K562 (cell line): Measurements from ENCODE around the gene IFT22. TPM values are rescaled to one million over a fixed set of nuclear protein-coding genes. Genes with fewer than 3 reads are reported as not detected.

ENCODE experiments used
- ATF1 ChIP-seq, 2 experiments: fragments of 450-650 bp in 1 of 2; IDR thresholded peaks; 2 replicates each; pipeline ENCODE4 v1.6.1; 2016; ENCODE audit warnings: missing compliant biosample characterization in 1 of 2, missing genetic modification characterization in 1 of 2
- ATF7 ChIP-seq: fragments of 450-650 bp; IDR thresholded peaks from 2 replicates; pipeline ENCODE4 v1.7.1; 2014; ENCODE audit warnings: mild to moderate bottlenecking, moderate library complexity
- CREM ChIP-seq: IDR thresholded peaks from 2 replicates; pipeline ENCODE4 v1.6.1; 2014; ENCODE audit warnings: antibody characterized with exemption, low read depth
- ELF2 ChIP-seq: fragments of 250-450 bp; sonication (Bioruptor Pico); IDR thresholded peaks from 2 replicates; pipeline ENCODE4 v1.5.0; 2021; ENCODE audit warnings: mild to moderate bottlenecking
- FOXJ3 ChIP-seq: sonication (generic); formaldehyde crosslinking; IDR thresholded peaks from 2 replicates; pipeline ENCODE4 v1.4.0; 2020; ENCODE audit warnings: mild to moderate bottlenecking, missing genetic modification reagents
- GABPB2 ChIP-seq: fragments of 250-450 bp; sonication (Bioruptor Pico); conservative IDR thresholded peaks from 2 replicates; pipeline ENCODE4 v1.5.1; 2021; ENCODE audit warnings: mild to moderate bottlenecking
- HDGF ChIP-seq: fragments of 450-650 bp; IDR thresholded peaks from 2 replicates; pipeline ENCODE4 v1.6.1; 2016
- NKRF ChIP-seq: fragments of 450-650 bp; IDR thresholded peaks from 2 replicates; pipeline ENCODE4 v1.6.1; 2016; ENCODE audit warnings: borderline replicate concordance
- POLR2G ChIP-seq: fragments of 200-400 bp; formaldehyde crosslinking; IDR thresholded peaks from 2 replicates; pipeline ENCODE4 v1.6.1; 2017; ENCODE audit warnings: low read depth, mild to moderate bottlenecking, antibody characterized with exemption, low read length, moderate library complexity
- RBFOX2 ChIP-seq: fragments of 200-400 bp; formaldehyde crosslinking; IDR thresholded peaks from 2 replicates; pipeline ENCODE4 v1.6.1; 2017; ENCODE audit warnings: low read depth, mild to moderate bottlenecking, low read length, moderate library complexity
- TARDBP ChIP-seq: fragments of 450-650 bp; IDR thresholded peaks from 2 replicates; pipeline ENCODE4 v1.6.1; 2016
- XRCC5 ChIP-seq: fragments of 200-400 bp; formaldehyde crosslinking; IDR thresholded peaks from 2 replicates; pipeline ENCODE4 v1.6.1; 2017; ENCODE audit warnings: low read depth, mild to moderate bottlenecking, low read length
- ZNF174 ChIP-seq: fragments of 250-450 bp; sonication (Bioruptor Pico); IDR thresholded peaks from 2 replicates; pipeline ENCODE4 v1.4.0; 2020; ENCODE audit warnings: mild to moderate bottlenecking
- ZNF644 ChIP-seq: fragments of 200-800 bp; sonication (Bioruptor generic); IDR thresholded peaks from 2 replicates; pipeline ENCODE4 v1.6.1; 2016; ENCODE audit warnings: low read depth, missing genetic modification characterization, missing compliant biosample characterization
- polyA plus RNA-seq, 8 experiments: library from polyadenylated mRNA; depleted of rRNA in 4 of 8; stranded (reverse) in 5 of 8; unstranded in 3 of 8; fragments of >200 nt; fragmentation: Nextera tagmentation in 2 of 8; fragmentation: Illumina TruSeq in 1 of 8; extraction: Ambion mirVana in 2 of 8; extraction: Trizol in 1 of 8; gene quantifications; 2 replicates each; pipeline versions ENCODE4 v1.2.1 to v1.2.3, GENCODE V29; 2011 to 2014; ENCODE audit warnings: inconsistent platforms in 1 of 8, missing spikeins in 1 of 8
- total RNA-seq, 7 experiments: library from RNA; depleted of rRNA in 6 of 7; stranded (reverse); fragments of >200 nt in 6 of 7; fragmentation: Illumina TruSeq in 2 of 7; extraction: Trizol in 2 of 7; gene quantifications; 2 replicates each; pipeline versions ENCODE4 v1.2.1 to v1.2.3, GENCODE V29; 2011 to 2021; ENCODE audit warnings: low replicate concordance in 1 of 7
- TF ChIP-seq, protein P1 (sequence below): fragments of 450-650 bp; formaldehyde crosslinking; IDR thresholded peaks from 2 replicates; pipeline ENCODE4 v1.4.0; 2020; ENCODE audit warnings: mild to moderate bottlenecking, moderate library complexity
- TF ChIP-seq, protein P2 (sequence below): sonication (generic); formaldehyde crosslinking; IDR thresholded peaks from 2 replicates; pipeline ENCODE4 v1.8.1; 2023; ENCODE audit warnings: mild to moderate bottlenecking, missing genetic modification reagents

IFT22 gene
- total and polyA plus RNA-seq, 9 of the 15 experiments (the other 6 are each of a cell fraction or from before 2014, with no cell fraction given) = 6.3 to 18.2 (median 7.7) TPM

DNA sequence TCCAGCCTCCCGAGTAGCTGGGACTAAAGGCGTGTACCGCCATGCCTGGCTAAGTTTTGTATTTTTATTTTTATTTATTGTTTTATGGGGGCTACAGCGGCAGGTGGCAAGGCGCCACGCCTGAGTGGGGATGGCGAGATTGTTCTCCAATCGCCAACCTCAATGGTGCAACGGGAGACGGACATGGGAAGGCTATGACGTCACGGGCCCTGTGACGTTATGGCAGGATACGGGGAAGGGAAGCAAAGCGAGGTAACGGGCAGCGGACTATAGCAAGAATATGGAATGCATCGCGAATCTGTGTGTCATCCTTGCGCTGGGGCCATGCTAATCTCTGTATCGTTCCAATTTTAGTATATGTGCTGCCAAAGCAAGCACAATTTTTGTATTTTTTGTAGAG is 51.9 kb downstream of the IFT22 start (continued):
- TF ChIP-seq ATF7 = peak; percentile 56
- TF ChIP-seq HDGF = no peak
- TF ChIP-seq NKRF = no peak
- peak; percentile 90 for TF ChIP-seq CREM
- TF ChIP-seq FOXJ3 (CRISPR knock-in tag) = no peak
- TF ChIP-seq ELF2 (CRISPR knock-in tag) = no peak
- TF ChIP-seq GABPB2 (CRISPR knock-in tag) = no peak
- no peak for TF ChIP-seq RBFOX2
- no peak for TF ChIP-seq POLR2G
- TF ChIP-seq, protein P1, sequence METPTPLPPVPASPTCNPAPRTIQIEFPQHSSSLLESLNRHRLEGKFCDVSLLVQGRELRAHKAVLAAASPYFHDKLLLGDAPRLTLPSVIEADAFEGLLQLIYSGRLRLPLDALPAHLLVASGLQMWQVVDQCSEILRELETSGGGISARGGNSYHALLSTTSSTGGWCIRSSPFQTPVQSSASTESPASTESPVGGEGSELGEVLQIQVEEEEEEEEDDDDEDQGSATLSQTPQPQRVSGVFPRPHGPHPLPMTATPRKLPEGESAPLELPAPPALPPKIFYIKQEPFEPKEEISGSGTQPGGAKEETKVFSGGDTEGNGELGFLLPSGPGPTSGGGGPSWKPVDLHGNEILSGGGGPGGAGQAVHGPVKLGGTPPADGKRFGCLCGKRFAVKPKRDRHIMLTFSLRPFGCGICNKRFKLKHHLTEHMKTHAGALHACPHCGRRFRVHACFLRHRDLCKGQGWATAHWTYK (CRISPR knock-in tag) = no peak
- no peak for TF ChIP-seq TARDBP
- 0 out of 2 replicates have a peak, but pooled peaks have one; percentile 30 for TF ChIP-seq ATF1 (CRISPR knock-in tag; IDR thresholded peaks at IDR 0.05)
- peak; percentile 92 for TF ChIP-seq ATF1 (tag; IDR thresholded peaks at IDR 0.05)
- TF ChIP-seq ZNF174 (CRISPR knock-in tag) = no peak
- TF ChIP-seq, protein P2, sequence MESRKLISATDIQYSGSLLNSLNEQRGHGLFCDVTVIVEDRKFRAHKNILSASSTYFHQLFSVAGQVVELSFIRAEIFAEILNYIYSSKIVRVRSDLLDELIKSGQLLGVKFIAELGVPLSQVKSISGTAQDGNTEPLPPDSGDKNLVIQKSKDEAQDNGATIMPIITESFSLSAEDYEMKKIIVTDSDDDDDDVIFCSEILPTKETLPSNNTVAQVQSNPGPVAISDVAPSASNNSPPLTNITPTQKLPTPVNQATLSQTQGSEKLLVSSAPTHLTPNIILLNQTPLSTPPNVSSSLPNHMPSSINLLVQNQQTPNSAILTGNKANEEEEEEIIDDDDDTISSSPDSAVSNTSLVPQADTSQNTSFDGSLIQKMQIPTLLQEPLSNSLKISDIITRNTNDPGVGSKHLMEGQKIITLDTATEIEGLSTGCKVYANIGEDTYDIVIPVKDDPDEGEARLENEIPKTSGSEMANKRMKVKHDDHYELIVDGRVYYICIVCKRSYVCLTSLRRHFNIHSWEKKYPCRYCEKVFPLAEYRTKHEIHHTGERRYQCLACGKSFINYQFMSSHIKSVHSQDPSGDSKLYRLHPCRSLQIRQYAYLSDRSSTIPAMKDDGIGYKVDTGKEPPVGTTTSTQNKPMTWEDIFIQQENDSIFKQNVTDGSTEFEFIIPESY (CRISPR knock-in tag) = peak; percentile 52; the same call in 1 of the 2 replicates
- no peak for TF ChIP-seq XRCC5
- no peak for TF ChIP-seq ZNF644 (tag)
- TF ChIP-seq, all 486 proteins: peak for 6
